Natural killer cell (primary cell): ENCODE data around the gene PTPRN2. TPM values are rescaled to one million over a fixed set of nuclear protein-coding genes. Genes with fewer than 3 reads are reported as not detected.

Experiments used
- ATAC-seq, 3 donors: fragments of 150-1000 bp in 2 of 3; fragments of 200-7000 bp in 1 of 3; cut with Tn5 transposase; 1 replicate in 1 of 3; 2 replicates in 2 of 3; pipeline ENCODE4 v1.10.0; 2021; ENCODE audit warnings: mild to moderate bottlenecking in 2 of 3, moderate library complexity in 2 of 3
- DNase-seq, 2 donors: peaks; one replicate each; pipeline versions ENCODE4 v3.0.0 to v3.0.0-alpha.2; 2013 to 2021; ENCODE audit warnings: mixed read lengths in 1 of 2
- H3K27ac ChIP-seq: one replicate; pipeline ENCODE4 v1.5.1; 2013; ENCODE audit warnings: mild to moderate bottlenecking, low read length
- H3K27me3 ChIP-seq: one replicate; pipeline ENCODE4 v1.6.1; 2013; ENCODE audit warnings: low read length; ENCODE audit not compliant: control insufficient read depth, insufficient read depth
- H3K36me3 ChIP-seq: one replicate; pipeline ENCODE4 v1.6.1; 2013; ENCODE audit warnings: low read length; ENCODE audit not compliant: control insufficient read depth, insufficient read depth
- H3K4me1 ChIP-seq: one replicate; pipeline ENCODE4 v1.6.1; 2013; ENCODE audit warnings: low read length; ENCODE audit not compliant: control insufficient read depth, insufficient read depth
- H3K4me3 ChIP-seq: one replicate; pipeline ENCODE4 v1.5.1; 2013; ENCODE audit warnings: low read length
- H3K9me3 ChIP-seq: one replicate; pipeline ENCODE4 v1.6.1; 2013; ENCODE audit warnings: low read length; ENCODE audit not compliant: control insufficient read depth, insufficient read depth
- H3K27ac Mint-ChIP-seq, 2 donors: one replicate each; pipeline ENCODE4 v1.8.0; 2022; ENCODE audit warnings: mild to moderate bottlenecking in 2 of 2, mixed read lengths in 2 of 2, moderate library complexity in 1 of 2
- H3K27me3 Mint-ChIP-seq, 2 donors: one replicate each; pipeline ENCODE4 v1.8.0; 2022; ENCODE audit warnings: low read depth in 2 of 2, mixed read lengths in 2 of 2
- H3K36me3 Mint-ChIP-seq: one replicate; pipeline ENCODE4 v1.8.0; 2022; ENCODE audit warnings: mixed read lengths
- H3K4me1 Mint-ChIP-seq, 2 donors: one replicate each; pipeline ENCODE4 v1.8.0; 2022; ENCODE audit warnings: mixed read lengths in 2 of 2
- H3K4me3 Mint-ChIP-seq: one replicate; pipeline ENCODE4 v1.8.0; 2022; ENCODE audit warnings: mild to moderate bottlenecking, moderate library complexity, mixed read lengths
- H3K9me3 Mint-ChIP-seq, 2 donors: one replicate each; pipeline ENCODE4 v1.8.0; 2022; ENCODE audit warnings: mixed read lengths in 2 of 2
- CTCF ChIP-seq: fragments of 200-600 bp; IDR thresholded peaks from one replicate; pipeline ENCODE4 v1.8.0; 2022; ENCODE audit warnings: antibody characterized with exemption
- WGBS: methylation state at CpG from one replicate; pipeline ENCODE4 v1.1.7; 2013; ENCODE audit warnings: missing lambda C conversion rate; ENCODE audit not compliant: insufficient coverage; 5-methylcytosine and 5-hydroxymethylcytosine counted together
- intact Hi-C: fragments of 100-400 bp; cut with micrococcal nuclease; formaldehyde crosslinking; loops from one replicate; pipeline ENCODE4 v1.14.2; 2022
- total RNA-seq, 4 donors: library from RNA; stranded (reverse); fragments of 120-200 nt in 1 of 4; gene quantifications; one replicate each; pipeline versions ENCODE4 v1.2.3 to v1.2.4, GENCODE V29; 2013 to 2022

The PTPRN2 gene
- total RNA-seq, 3 donors from 2014 or later (not counting 1 experiment from before 2014, with no cell fraction given) = 1.3 to 2.5 (median 1.9) TPM

DNA sequence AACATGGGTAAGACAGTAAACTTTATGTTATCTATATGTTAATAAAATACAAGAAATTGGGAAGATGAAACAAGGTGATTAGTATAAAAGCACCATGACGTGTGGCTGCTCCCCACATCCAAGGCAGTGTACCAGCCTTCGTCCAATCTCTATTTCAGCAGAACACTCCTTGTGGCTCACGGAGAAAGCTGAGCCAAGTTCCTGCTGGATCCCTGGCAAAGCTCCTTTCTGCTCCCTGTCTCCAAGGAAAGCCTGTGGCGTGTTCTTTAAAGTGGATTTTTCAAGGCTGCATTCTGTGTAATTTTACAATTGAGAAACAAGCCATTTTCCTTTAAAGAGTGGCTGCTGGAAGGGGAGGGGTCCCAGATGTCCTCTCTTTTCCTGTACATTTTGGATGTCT is 467.3 kb downstream of the PTPRN2 start:
- H3K9me3 Mint-ChIP-seq = peaks cover 17 to 19% of the 10 kb centered on the region in 2 donors
- WGBS = 86% methylated on average over 4 of the region's 4 CpGs
- intact Hi-C loops = no loop called here

DNA sequence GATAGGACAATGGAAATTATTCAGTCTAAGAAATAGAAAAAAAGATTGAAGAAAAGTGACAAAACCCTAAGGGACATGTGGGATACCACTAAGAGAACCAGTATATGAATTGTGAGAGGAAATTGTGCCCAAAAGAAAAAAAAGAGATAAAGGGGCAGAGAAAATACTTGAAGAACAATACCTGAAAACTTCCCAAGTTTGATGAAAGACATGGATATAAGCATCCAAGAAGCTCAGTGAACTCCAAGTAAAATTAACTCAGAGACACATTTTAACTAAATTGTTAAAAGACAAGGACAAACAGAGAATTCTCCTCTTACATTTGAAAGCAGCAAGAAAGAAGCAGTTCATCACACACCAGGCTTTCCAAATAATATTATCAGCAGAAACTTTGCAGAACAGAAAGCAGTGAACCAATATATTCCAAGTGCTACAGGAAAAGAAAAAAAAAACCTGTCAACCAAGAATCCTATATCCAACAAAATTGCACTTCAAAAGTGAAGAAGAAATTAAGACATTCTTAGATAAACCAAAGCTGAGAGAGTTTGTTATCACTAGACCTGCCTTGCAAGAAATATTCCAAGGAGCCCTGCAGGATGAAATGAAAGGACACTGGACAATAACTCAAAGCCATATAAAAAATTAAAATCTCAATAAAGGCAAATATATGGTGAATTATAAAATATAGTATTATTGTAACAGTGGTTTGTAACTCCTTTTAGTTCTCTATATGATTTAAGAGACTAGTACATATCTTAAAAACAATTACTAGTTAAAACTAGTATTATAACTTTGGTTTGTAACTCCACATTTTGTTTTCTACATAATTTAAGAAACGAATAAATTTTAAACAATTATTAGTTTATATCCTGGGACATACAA is 470.0 kb downstream of the PTPRN2 start:
- H3K4me3 Mint-ChIP-seq = no peak overlapping the region
- no peak overlapping the region for H3K27ac ChIP-seq
- H3K27ac Mint-ChIP-seq = no peak overlapping the region
- H3K4me3 ChIP-seq = no peak overlapping the region
- peaks cover 12% of the 10 kb centered on the region for H3K36me3 Mint-ChIP-seq
- intact Hi-C loops = no loop called here
- H3K27me3 Mint-ChIP-seq = no peaks in the 10 kb centered on the region
- ATAC-seq (no peak), DNase-seq (no peak)
- H3K9me3 ChIP-seq = peaks cover 25% of the 10 kb centered on the region
- H3K9me3 Mint-ChIP-seq = peaks cover 14 to 24% of the 10 kb centered on the region in 2 donors
- no peaks in the 10 kb centered on the region for H3K4me1 ChIP-seq
- H3K27me3 ChIP-seq = no peaks in the 10 kb centered on the region
- TF ChIP-seq CTCF = no peak
- H3K36me3 ChIP-seq = no peaks in the 10 kb centered on the region
- no peaks in the 10 kb centered on the region for H3K4me1 Mint-ChIP-seq
- WGBS = no CpG with 5 or more reads among the region's 1 CpG

More for the DNA sequence above, 467.3 kb downstream of the PTPRN2 start:
- DNase-seq (no peak), ATAC-seq (no peak)
- H3K27ac ChIP-seq = no peak overlapping the region
- no peaks in the 10 kb centered on the region for H3K36me3 ChIP-seq
- H3K27me3 Mint-ChIP-seq = no peaks in the 10 kb centered on the region
- no peaks in the 10 kb centered on the region for H3K27me3 ChIP-seq
- no peak overlapping the region for H3K4me3 Mint-ChIP-seq
- H3K4me3 ChIP-seq = no peak overlapping the region
- H3K4me1 ChIP-seq = no peaks in the 10 kb centered on the region
- H3K36me3 Mint-ChIP-seq = peaks cover 12% of the 10 kb centered on the region
- H3K9me3 ChIP-seq = peaks cover 22% of the 10 kb centered on the region
- no peaks in the 10 kb centered on the region for H3K4me1 Mint-ChIP-seq
- no peak for TF ChIP-seq CTCF
- H3K27ac Mint-ChIP-seq = no peak overlapping the region

DNA sequence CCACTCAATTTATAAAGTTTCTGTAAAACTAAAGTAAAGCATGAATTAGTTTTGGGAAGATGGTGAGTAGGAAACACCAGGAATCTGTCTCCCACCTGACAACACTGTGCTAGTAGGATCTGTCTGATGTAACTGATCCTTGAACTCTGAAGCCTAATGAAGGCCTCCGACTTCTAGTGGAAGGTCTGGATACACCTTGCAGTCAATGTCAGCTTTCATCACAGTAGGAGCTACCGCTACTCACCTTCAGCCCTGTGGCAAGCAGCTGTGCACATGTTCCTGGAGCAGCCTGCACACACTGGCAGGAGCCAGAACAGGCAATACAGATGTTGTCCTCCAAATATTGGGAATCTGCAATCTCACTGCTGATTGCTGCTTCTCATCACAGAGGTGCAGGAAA is 471.4 kb downstream of the PTPRN2 start:
- Histone ChIP-seq H3K9me3 (peaks cover 25% of the 10 kb centered on the region), H3K27me3 (no peaks in the 10 kb centered on the region), H3K27ac (no peak overlapping the region), H3K36me3 (no peaks in the 10 kb centered on the region), H3K4me1 (no peaks in the 10 kb centered on the region), H3K4me3 (no peak overlapping the region)
- Mint-ChIP-seq H3K27ac (no peak overlapping the region), H3K36me3 (peaks cover 19% of the 10 kb centered on the region), H3K4me3 (no peak overlapping the region), H3K4me1 (no peaks in the 10 kb centered on the region), H3K27me3 (no peaks in the 10 kb centered on the region), H3K9me3 (peaks cover 17 to 24% of the 10 kb centered on the region in 2 donors)
- intact Hi-C loops = no loop called here
- whole genome bisulfite sequencing = 86% methylated on average over 2 of the region's 2 CpGs
- TF ChIP-seq CTCF = no peak
- ATAC-seq (no peak), DNase-seq (no peak)
